Ammon's horn (tissue), 1 donor: Measurements from ENCODE around the gene BCL11A.

Source experiments
- DNase-seq: peaks from one replicate; pipeline ENCODE4 v3.0.0-alpha.2; 2016; ENCODE audit warnings: low spot score

Gene BCL11A

GRCh38 chr2:60507211-60507965, 46.1 kb downstream of the BCL11A start:
- DNase-seq, result no peak

GRCh38 chr2:60505880-60506260, 47.6 kb downstream of the BCL11A start:
- no peak for DNase-seq

DNA sequence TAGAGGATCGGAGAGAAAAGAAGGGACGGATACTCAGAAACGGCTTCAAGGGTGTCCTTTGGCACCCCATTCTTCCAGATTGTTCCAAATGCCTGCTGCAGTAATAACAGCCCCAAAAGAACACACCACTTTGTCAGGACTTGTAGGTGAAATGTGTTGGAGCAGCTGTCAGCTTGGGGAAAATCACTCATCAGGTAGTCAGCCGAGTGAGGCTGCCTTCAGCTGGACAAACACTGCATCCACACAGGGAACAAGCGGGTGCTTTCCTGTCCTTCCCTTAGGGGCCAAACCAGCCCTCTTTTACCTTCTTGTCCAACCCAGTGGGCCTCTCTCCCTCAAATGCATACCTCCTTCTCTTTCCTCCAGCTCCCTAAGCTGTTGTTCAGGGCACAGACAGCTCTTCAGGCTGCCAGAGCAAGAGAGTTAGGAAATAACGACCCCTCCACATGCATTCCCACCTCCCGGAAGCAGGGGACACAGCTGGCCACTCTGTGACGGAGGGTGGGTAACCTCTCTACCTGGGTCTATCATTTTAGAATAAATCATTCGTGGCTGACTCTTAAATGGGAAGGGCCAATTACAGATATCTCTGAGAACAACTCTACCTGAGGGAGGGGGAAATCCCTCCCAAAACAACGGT, 48.1 kb downstream of the BCL11A start:
- no peak for DNase-seq

DNA sequence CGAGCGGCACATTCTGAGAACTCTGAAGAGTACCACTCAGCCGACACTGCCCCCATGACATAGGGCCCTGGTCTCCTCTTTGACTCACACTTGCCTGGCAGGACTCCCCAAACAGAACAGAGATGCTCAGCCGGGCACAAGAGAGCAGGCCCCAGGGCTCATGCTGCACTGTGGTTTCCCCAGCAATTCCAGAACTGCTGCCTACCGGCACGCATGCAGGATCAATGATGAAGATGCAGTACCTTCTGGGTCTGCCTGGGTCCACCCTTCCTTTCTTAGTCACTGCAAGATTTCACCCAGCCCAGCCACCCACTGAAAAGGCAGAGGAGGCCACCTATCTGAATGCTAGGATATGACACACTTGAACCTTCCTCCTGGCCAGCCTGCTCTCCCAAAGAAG, 49.4 kb downstream of the BCL11A start:
- DNase-seq, result no peak

DNA sequence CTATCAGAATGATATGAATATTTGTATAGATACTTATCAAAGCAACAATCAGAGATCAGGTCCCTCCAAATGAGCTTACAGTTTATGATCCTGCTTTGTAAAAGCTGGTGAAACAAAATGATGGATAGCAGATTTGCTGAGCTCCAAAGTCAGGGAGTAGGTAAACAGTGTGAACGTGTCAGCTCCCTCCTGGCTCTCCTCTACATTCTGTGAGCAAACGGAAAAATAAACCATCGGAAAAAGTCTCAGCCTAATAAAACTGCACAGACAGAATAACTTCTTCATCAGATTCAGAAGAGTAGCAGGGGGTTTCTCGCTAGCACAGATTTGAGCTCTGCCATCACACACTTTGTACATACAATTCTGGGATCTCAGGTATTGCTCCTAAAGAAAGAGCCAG, 51.3 kb downstream of the BCL11A start:
- no peak for DNase-seq

- DNase-seq, result no peak
Measured at GRCh38 chr2:60500861-60501260, 52.6 kb downstream of the BCL11A start.

- DNase-seq, result no peak
Measured at GRCh38 chr2:60499651-60500265, 53.7 kb downstream of the BCL11A start.

GRCh38 chr2:60498816-60499429, 54.5 kb downstream of the BCL11A start:
- no peak for DNase-seq

GRCh38 chr2:60498127-60498815, 55.2 kb downstream of the BCL11A start:
- DNase-seq, result no peak

DNA sequence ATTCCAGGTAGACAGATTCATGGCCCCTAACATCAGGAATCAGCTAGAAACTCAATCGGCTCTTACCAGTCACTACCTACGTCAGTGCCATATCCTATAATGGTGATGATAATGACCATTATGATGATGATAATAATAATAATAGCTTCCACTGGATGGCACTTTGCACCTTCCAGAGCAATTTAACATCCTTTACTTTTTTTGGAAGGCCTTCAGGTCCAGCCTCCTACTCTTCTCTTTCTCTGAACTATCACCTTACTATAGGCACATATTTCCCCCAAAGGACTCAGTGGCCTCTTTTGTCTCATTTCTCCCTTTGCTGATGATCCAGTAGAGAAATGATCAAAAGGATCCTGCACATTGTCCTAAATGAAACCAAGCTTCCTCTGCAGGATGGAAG, 56.0 kb downstream of the BCL11A start:
- DNase-seq, result no peak

DNA sequence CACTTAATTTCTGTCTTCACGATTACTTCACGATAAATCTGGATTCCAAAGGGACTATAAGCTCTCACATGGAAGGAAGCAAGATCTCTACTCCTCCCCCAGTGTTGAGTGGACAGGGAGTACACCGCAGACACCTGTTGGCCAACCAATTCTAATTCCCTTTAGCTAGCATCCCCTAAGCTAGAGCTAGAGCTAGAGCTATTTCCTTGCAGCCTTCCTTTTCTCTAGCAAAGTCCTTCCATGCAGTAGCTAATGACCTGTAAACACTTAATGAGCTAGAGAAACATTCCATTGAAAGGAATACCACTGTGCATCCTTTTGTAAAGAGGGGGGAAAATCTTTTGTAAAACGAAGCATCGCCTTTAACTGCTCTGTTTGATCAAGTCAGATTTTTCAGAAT, 56.5 kb downstream of the BCL11A start:
- DNase-seq, result no peak

DNA sequence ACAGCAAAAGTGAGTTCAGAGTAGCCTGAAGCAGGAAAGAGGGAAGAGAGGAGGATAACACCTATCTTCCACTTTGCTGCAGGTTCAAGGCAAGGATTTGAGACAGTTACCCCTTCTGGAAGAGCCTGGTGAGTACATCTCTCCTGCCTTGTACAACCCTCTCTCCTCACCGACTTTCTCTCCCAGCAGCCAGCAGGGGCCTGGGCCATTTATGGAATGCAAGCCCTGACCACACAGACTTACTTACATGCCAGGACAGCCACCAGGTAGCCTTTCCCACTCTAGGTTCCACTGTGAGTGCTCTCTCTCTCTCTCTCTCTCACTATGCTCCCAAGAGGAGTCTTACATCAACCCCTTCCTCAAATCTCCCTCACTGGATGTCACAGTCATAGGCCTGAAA, 57.0 kb downstream of the BCL11A start:
- no peak for DNase-seq

DNA sequence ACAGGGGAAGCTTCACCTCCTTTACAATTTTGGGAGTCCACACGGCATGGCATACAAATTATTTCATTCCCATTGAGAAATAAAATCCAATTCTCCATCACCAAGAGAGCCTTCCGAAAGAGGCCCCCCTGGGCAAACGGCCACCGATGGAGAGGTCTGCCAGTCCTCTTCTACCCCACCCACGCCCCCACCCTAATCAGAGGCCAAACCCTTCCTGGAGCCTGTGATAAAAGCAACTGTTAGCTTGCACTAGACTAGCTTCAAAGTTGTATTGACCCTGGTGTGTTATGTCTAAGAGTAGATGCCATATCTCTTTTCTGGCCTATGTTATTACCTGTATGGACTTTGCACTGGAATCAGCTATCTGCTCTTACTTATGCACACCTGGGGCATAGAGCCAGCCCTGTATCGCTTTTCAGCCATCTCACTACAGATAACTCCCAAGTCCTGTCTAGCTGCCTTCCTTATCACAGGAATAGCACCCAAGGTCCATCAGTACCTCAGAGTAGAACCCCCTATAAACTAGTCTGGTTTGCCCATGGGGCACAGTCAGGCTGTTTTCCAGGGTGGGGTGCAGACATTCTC, 58.3 kb downstream of the BCL11A start:
- no peak for DNase-seq

- DNase-seq, result no peak
Measured at GRCh38 chr2:60493804-60494387, 59.6 kb downstream of the BCL11A start.

GRCh38 chr2:60492548-60492947, 60.9 kb downstream of the BCL11A start:
- DNase-seq, result no peak

DNA sequence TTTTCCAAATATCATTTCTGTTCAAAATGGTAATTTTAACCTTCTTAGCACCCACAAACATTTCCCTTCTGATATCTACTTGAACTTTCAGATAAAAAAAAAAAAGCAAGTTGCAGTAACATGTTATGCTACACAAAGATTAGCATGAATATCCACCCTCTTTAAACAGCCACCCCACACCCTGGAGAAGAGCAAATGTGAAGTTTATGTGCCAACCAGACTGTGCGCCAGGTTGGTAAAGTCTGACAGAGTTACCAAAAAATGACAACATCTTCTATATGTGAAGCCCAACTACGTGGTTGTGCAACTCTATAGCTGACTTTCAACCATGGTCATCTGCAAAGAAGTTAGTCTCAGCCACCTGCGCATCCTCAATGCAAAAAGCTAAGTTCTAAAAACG, 62.6 kb downstream of the BCL11A start:
- no peak for DNase-seq

DNA sequence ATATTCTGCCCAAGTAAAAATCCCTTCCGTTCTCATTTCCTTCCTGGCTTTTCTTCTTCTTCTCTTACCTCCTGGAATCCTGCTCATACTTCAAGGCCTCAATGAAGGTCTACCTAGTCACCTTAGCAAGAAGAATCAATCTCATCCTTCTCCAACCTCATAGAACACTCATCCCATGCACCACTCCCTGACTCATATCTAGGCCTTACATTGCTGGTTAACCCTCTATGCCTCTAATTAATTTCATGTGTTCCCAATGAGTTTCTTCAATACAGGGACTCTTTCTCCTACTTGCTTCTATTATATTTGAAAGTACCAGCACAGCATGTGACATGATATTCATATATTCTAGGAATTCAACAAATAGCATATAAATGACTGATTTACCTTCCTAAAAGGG, 63.0 kb downstream of the BCL11A start:
- no peak for DNase-seq

DNA sequence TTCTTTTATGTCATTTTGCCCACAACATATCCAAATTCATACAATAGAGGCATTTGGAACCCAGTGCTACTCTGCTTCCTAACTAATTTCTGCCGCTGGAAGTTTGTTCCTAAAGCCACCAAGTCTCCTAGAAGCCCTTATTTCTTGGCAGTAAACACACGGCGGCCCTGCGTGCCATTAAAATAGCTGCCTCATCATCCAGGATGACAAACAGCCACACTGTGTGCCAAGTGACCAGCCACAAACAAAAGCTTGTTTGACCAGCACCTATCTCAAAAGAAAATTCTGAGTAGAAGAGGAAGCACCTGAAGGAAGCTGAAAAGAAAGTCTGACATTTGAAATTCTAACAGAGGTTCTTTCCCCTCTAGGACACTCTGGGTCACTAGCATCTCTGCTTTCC, 64.2 kb downstream of the BCL11A start:
- DNase-seq, result no peak

DNA sequence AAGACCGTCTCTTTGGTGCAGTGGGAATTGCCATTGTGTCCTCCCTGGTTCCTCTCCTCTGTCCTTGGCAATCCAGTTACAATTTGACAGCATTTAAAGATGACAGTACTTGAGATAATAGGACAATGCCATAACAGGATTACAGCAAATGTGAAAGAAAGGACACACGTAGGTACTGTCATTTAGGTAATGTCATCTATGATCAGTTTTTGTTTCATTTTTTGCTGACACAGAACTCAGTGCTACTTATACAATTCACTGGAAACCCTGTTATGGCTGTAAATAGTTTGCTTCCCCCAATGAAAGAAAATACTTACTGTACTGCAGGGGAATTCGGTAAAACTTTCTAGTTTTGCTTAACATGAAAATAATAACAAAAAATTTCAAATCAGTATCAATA, 65.2 kb downstream of the BCL11A start:
- DNase-seq, result no peak

DNA sequence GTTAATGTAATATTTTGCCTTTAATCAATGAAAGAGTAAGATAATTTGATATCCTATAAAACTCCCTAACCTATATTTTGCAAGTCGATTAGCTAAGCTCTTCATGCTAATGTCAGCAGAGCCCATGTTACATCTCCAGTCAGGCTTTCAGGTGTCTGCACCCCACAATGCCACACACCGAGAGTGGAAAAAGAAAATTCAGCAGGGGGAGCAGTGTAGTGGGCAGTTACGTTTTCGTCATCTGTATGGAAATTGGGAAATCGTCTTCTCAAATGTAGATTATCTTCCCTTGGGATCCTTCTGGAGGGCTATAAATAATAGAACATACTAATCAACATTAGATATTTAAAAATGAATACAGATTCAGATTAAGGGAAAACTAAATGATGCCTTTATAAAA, 66.3 kb downstream of the BCL11A start:
- DNase-seq, result no peak

- no peak for DNase-seq
Measured at GRCh38 chr2:60486551-60486950, 66.9 kb downstream of the BCL11A start.

- no peak for DNase-seq
Measured at GRCh38 chr2:60486067-60486466, 67.4 kb downstream of the BCL11A start.
